ENCODE results near the gene CD81. TPM values are rescaled to one million over a fixed set of nuclear protein-coding genes. Genes with fewer than 3 reads are reported as not detected.

CD81 gene
- total RNA-seq, 2 donors from 2014 or later: 116 to 122 TPM

DNA sequence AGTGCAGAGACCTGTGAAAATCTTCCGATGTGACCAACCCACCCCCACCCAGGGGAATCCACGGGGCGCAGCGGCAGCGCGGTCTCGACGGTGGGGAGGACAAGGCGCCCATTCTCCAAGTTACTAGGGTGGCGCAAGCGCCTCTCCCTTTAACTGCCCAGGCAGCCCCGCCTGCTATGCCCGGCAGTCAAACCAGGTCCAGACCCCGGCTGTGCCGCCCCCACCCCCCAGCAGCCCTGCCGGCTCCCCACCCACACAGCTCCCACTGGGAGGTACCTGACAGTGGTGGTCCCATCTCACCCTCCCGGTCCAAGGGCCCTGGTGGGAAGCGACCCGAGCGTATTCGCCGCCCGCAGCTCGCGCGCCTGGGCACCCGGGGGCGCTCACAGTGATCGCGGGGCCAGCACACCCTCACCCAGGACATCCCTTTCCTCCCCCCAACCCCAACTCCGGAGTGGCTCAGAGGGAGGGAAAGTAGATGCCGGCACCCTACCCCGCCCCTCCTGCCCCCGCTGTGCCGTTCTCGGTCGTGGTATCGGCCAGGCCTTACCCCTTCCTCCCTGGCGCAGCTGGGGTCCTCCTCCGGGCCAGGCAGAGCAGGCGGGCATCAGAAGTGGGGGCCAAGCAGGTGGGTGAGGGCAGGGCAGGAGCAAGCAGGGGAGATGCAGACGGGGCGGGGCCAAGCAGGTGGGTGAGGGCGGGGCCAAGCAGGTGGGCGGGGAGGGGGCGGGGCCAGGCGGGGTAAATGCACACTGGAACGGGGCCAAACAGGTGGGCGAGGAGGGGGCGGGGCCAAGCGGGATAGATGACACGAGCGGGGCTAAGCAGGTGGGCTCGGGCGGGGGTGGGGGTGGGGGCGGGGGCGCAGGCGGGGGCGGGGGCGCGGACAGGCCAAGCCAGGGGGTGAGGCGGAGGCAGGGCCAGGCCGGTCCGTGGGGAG, 67.0 kb downstream of the CD81 start, which contains the start of gene TRPM5:
Gene TRPM5 (minus strand): TSS at position 634 of the 940 bp plus-strand sequence. CDS start 21,478 bp downstream, outside the sequence.
- Mint-ChIP-seq H3K27me3 (ENCODE audit: low read depth) (peaks cover 6% of the 10 kb centered on the region), H3K36me3 (ENCODE audit: insufficient read depth in 2 of 2) (no peaks in the 10 kb centered on the region), H3K4me1 (ENCODE audit: low read depth) (peaks cover 34% of the 10 kb centered on the region), H3K4me3 (peak within 1 kb of the TSS; percentile 91 to 93), H3K9me3 (no peaks in the 10 kb centered on the region), H3K27ac (no peak within 1 kb of the TSS)
- peak; percentile 79 to 81 for DNase-seq
- ATAC-seq (replicated peaks in 1 of 2): peak; percentile 40 to 46

DNA sequence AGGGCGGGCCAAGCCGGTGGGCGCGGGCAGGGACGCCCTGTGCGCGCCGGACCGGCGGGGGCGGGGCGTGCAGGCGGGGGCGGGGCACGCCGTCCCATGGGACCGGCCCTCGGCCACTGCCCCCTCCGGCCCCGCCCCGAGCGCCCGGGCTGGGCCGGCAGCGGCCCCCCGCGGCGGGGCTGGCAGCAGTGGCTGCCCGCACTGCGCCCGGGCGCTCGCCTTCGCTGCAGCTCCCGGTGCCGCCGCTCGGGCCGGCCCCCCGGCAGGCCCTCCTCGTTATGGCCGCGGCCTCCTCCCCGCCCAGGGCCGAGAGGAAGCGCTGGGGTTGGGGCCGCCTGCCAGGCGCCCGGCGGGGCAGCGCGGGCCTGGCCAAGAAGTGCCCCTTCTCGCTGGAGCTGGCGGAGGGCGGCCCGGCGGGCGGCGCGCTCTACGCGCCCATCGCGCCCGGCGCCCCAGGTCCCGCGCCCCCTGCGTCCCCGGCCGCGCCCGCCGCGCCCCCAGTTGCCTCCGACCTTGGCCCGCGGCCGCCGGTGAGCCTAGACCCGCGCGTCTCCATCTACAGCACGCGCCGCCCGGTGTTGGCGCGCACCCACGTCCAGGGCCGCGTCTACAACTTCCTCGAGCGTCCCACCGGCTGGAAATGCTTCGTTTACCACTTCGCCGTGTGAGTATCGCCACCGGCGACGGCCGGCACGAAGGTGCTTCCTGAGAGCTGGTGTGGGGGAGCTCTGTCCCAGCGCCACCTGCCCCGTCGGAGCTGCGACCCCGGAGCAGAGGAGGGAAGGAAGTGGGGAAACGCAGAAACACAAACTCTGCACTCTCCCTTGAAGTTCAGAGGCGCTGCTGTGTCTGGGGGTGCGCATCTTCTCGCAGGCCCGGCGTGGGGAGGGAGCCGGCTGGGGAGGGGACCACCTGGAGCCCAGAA, 68.0 kb downstream of the CD81 start, which contains the start of gene KCNQ1:
Gene KCNQ1 (plus strand): TSS at position 188 of the 925 bp plus-strand sequence. CDS start 91 bp downstream, at position 279.
- DNase-seq (peak; percentile 75 to 83), ATAC-seq (replicated peaks in 1 of 2) (peak; percentile 80 to 83)
- Mint-ChIP-seq H3K9me3 (no peaks in the 10 kb centered on the region), H3K27ac (no peak within 1 kb of the TSS), H3K4me1 (ENCODE audit: low read depth) (peaks cover 34% of the 10 kb centered on the region), H3K36me3 (ENCODE audit: insufficient read depth in 2 of 2) (no peaks in the 10 kb centered on the region), H3K27me3 (ENCODE audit: low read depth) (peaks cover 6% of the 10 kb centered on the region), H3K4me3 (peak within 1 kb of the TSS; percentile 91 to 93)

DNA sequence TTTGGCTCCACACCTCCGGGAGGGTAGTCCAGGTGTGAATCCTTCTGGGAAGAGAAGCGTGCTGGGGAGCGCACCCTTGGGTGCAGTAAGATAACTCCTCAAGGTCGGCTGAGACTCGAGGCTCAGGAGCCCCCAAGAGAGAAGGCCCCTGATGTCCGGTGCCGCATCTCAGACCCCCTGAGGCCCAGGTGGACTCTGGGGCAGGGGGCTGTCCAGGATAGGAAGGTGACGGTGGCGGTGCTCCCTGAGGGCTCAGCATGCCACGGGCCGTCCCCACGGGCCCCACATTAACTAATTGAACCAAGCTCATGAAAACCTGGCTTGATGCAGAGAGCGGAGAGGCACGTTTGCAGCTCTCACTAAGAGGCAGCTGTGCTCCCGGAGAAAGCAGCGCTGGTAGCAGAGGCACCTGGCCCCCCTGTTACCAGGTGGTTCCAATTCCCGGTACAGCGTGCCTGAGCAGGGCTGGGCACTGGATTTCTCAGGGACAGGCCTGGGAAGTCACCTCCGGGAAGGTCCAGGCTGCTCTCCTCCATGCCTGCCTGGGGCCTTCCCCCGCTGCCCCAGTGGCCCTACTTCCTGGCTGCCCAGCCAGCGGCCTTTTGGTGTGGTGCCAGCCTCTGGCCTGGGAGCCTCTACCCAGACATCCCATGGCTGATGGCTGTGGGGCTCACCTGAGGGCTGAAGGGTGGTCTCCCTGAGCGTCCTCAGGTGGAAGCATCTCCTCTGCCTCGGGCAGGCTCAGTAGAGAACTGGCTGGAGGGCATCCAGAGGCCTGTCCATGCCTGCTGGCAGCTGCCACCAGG, 68.8 kb downstream of the CD81 start:
- Mint-ChIP-seq H3K36me3 (ENCODE audit: insufficient read depth in 2 of 2) (no peaks in the 10 kb centered on the region), H3K27me3 (ENCODE audit: low read depth) (peaks cover 6% of the 10 kb centered on the region), H3K9me3 (no peaks in the 10 kb centered on the region), H3K27ac (no peak overlapping the region), H3K4me3 (peak overlapping the region; percentile 91 to 93), H3K4me1 (ENCODE audit: low read depth) (peaks cover 34% of the 10 kb centered on the region)
- DNase-seq (peak in 1 of 2 donors; percentile 14), ATAC-seq (replicated peaks in 1 of 2) (no peak)

DNA sequence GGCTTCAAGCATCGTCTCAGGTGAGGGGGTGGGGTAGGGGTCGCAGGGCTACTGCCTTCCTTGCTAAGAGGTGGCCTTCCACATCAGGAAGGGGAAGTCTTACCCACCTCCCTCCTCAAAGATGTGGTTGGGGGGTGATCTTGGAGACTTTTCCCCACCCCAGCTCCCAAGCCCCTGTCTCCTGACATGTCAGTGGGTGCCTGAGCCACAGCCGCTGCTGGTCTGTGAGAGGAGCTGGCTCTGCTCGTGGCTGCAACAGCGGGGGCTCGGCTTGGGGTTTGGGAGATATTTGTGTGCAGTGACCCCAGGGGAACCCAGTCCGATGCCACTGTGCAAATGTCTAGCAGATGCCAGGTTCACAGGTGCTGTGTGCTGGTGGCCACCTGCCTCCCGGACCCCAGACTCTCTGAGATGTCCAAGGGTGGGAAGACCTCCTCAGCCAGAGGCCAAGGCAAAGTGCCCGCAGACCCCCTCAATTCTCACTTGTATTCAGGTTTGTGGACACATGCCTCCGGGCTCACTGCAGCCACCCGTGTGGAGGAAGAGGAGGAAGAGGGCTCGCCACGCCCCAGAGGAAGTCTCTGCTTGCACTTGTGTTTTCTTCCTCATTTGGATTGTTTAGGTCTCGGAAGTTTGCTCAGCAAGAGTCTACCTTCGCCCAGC, 69.6 kb downstream of the CD81 start:
- ATAC-seq (replicated peaks in 1 of 2): no peak
- Mint-ChIP-seq H3K4me1 (ENCODE audit: low read depth) (peaks cover 34% of the 10 kb centered on the region), H3K4me3 (peak overlapping the region; percentile 91 to 93), H3K9me3 (no peaks in the 10 kb centered on the region), H3K36me3 (ENCODE audit: insufficient read depth in 2 of 2) (no peaks in the 10 kb centered on the region), H3K27ac (no peak overlapping the region), H3K27me3 (ENCODE audit: low read depth) (peaks cover 6% of the 10 kb centered on the region)
- DNase-seq: peak in 1 of 2 donors; percentile 30

Other genes starting within 250 kb of the CD81 start
- gene IGF2, start 237.9 kb upstream of the CD81 start, total RNA-seq: 10 to 100 TPM in 1 of 2 donors, 1 to 10 TPM in 1; 2.0 to 40.4 TPM
- not detected for gene INS, start 216.1 kb upstream of the CD81 start, total RNA-seq
- not detected for gene TH, start 205.5 kb upstream of the CD81 start, total RNA-seq
- 1 to 10 TPM in 1 of 2 donors, under 1 TPM in 1; 0.38 to 1.7 TPM for gene ASCL2, start 106.7 kb upstream of the CD81 start, total RNA-seq
- 10 to 100 TPM; 13.6 to 16.6 TPM for gene C11orf21, start 75.4 kb upstream of the CD81 start, total RNA-seq
- gene TSPAN32, start 75.3 kb upstream of the CD81 start, total RNA-seq: 10 to 100 TPM in 1 of 2 donors, 1 to 10 TPM in 1; 8.6 to 10.2 TPM
- 10 to 100 TPM; 50.6 to 52.2 TPM for gene TSSC4, start 23.4 kb downstream of the CD81 start, total RNA-seq
- under 1 TPM in 1 of 2 donors, not detected in 1; 0.07 TPM for gene TRPM5, start 67.2 kb downstream of the CD81 start, total RNA-seq
- gene KCNQ1, start 67.7 kb downstream of the CD81 start, total RNA-seq: 10 to 100 TPM; 11.4 TPM